ENCODE results near the gene CHRNB4.

GRCh38 chr15:78617076-78617475, 23.9 kb downstream of the CHRNB4 start:
- TF ChIP-seq CTCF (conservative IDR thresholded peaks at IDR 0.05 in 1 of 2, IDR thresholded peaks at IDR 0.05 in 1 of 2; ENCODE audit: low read depth in 1 of 2, low read length in 2 of 2) (no peak), EZH2 (IDR thresholded peaks at IDR 0.05; ENCODE audit: low read length, missing control alignments) (no peak)

Data from fibroblast of lung (primary cell).